ENCODE data around the gene AURKB. TPM values are rescaled to one million over a fixed set of nuclear protein-coding genes. Genes with fewer than 3 reads are reported as not detected.

AURKB gene
- total and polyA plus RNA-seq, 4 donors, result 2.1 to 5.7 (median 3.7) TPM

DNA sequence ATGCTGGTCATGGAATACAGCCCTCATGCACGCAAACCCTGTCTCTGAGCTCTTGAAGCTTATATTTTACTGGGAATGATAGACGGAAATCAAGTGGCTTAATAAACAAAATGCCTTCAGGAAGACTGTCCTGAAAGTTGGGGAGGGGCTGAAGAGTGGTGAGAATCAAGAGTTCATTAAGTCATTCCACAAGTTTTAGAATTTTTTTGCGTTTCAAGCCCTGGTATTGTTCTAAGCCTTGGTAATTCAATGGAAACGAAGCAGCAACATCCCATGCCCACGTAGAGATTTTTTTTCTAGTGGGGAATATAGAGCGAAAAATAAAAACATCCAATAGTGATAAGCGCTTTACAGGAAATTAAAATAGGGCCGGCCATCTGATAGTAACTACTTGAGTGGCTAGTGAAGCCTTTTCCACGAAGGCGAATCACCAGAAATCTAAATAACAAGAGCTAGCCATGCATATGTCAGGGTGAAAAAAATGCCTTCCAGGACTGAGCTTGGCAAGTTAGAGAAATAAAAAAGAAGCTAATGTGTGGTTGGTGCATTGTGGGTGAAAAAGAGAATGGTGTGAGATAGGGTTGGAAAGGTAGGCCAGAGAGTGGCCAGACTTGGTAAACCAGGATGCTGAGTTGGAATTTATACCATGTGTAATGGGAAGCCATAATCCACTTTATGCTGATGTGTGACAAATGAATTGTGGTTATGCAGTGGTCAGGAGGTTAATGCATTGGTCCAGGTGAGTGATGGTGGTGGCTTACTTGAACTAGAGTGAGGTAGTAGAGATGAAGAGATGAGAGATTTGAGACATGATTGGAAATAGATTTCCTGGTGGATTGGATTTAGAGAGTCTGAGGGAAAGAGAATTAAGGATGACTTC lies 39.5 kb upstream of the AURKB start:
- 13 to 18% methylated on average over 10 of the region's 10 CpGs for WGBS, 2 donors
- peaks cover 0 to 10% (median 4%) of the 10 kb centered on the region in 5 donors for H3K4me1 ChIP-seq (ENCODE audit: control insufficient read depth in 5 of 5, insufficient read depth in 5 of 5, low read length in 5 of 5)
- H3K27me3 ChIP-seq (ENCODE audit: control insufficient read depth in 3 of 3, insufficient read depth in 3 of 3, low read length in 2 of 3), result no peaks in the 10 kb centered on the region
- no peaks in the 10 kb centered on the region for H3K9me3 ChIP-seq (ENCODE audit: control insufficient read depth in 4 of 4, insufficient read depth in 3 of 4, low read length in 3 of 4)
- H3K36me3 ChIP-seq (ENCODE audit: control insufficient read depth in 4 of 4, insufficient read depth in 4 of 4, low read length in 4 of 4), result peaks cover 0 to 9% (median 7%) of the 10 kb centered on the region in 4 donors
- DNase-seq, result no peak
- peak overlapping the region; percentile 87 for H3K4me3 ChIP-seq
- peak overlapping the region; percentile 78 to 97 for H3K27ac ChIP-seq (ENCODE audit: low read depth in 1 of 2, low read length in 1 of 2)
- TF ChIP-seq, protein P1, sequence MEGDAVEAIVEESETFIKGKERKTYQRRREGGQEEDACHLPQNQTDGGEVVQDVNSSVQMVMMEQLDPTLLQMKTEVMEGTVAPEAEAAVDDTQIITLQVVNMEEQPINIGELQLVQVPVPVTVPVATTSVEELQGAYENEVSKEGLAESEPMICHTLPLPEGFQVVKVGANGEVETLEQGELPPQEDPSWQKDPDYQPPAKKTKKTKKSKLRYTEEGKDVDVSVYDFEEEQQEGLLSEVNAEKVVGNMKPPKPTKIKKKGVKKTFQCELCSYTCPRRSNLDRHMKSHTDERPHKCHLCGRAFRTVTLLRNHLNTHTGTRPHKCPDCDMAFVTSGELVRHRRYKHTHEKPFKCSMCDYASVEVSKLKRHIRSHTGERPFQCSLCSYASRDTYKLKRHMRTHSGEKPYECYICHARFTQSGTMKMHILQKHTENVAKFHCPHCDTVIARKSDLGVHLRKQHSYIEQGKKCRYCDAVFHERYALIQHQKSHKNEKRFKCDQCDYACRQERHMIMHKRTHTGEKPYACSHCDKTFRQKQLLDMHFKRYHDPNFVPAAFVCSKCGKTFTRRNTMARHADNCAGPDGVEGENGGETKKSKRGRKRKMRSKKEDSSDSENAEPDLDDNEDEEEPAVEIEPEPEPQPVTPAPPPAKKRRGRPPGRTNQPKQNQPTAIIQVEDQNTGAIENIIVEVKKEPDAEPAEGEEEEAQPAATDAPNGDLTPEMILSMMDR (IDR thresholded peaks at IDR 0.05; ENCODE audit: control extremely low read depth, extremely low read depth), result no peak
- no peak for ATAC-seq (ENCODE audit: insufficient read depth, low FRiP score)
- H3K9ac ChIP-seq (ENCODE audit: insufficient read depth in 1 of 2, low read length in 2 of 2), result peak overlapping the region; percentile 74 to 94

DNA sequence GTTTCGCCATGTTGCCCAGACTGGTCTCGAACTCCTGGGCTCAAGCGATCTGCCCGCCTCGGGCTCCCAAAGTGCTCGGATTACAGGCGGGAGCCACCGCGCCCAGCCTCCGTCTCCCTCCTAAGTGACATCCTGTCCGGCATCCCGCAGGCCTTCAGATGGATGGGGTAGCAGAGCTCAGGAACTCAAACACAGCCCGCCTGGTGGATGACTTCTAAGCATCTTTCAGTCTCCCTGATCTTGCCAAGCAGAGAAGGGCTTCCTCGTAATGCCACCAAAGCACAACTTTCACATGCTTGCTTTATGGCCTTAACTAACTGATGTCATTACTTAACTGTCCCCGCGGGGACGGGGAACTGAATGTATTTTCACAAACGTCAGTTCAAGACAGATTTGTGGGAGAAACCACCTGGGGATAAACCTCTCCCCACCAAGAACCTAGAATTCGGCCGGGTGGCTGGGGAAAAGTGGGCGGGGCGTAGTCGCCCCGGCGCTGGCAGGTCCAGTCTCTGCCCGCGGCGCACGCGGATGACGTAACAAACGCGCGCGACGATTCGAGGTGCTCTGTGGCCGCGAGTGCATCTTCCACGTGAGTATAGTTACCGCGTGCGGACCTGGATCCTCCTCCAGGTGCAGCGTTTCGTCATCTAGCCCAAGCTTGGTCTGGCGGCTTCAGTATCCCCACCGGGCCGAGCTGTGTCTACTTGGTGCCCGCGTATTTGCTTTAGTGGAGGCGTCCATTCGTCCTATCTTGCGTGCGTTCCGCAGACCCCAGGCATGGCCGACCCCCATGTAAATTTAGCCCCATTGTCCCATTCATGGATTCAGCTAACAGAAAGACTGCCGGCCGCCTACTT lies 38.6 kb upstream of the AURKB start, which contains the start of gene PFAS:
Gene PFAS, plus strand, starts transcription at position 539 of the 857 bp plus-strand sequence. CDS start 4,649 bp downstream, outside the sequence.
- peak; percentile 96 for DNase-seq
- Histone ChIP-seq H3K36me3 (ENCODE audit: control insufficient read depth in 4 of 4, insufficient read depth in 4 of 4, low read length in 4 of 4) (peaks cover 0 to 6% (median 3%) of the 10 kb centered on the region in 4 donors), H3K4me3 (peak within 1 kb of the TSS; percentile 87), H3K9me3 (ENCODE audit: control insufficient read depth in 4 of 4, insufficient read depth in 3 of 4, low read length in 3 of 4) (no peaks in the 10 kb centered on the region), H3K9ac (ENCODE audit: insufficient read depth in 1 of 2, low read length in 2 of 2) (peak within 1 kb of the TSS; percentile 74 to 94), H3K4me1 (ENCODE audit: control insufficient read depth in 5 of 5, insufficient read depth in 5 of 5, low read length in 5 of 5) (peaks cover 0 to 10% (median 4%) of the 10 kb centered on the region in 5 donors), H3K27me3 (ENCODE audit: control insufficient read depth in 3 of 3, insufficient read depth in 3 of 3, low read length in 2 of 3) (no peaks in the 10 kb centered on the region), H3K27ac (ENCODE audit: low read depth in 1 of 2, low read length in 1 of 2) (peak within 1 kb of the TSS; percentile 94 to 97)
- WGBS, 2 donors, result 0 to 1% methylated on average over 58 of the region's 58 CpGs
- TF ChIP-seq, protein P1 (IDR thresholded peaks at IDR 0.05; ENCODE audit: control extremely low read depth, extremely low read depth), result no peak
- ATAC-seq (ENCODE audit: insufficient read depth, low FRiP score), result peak; percentile 76

DNA sequence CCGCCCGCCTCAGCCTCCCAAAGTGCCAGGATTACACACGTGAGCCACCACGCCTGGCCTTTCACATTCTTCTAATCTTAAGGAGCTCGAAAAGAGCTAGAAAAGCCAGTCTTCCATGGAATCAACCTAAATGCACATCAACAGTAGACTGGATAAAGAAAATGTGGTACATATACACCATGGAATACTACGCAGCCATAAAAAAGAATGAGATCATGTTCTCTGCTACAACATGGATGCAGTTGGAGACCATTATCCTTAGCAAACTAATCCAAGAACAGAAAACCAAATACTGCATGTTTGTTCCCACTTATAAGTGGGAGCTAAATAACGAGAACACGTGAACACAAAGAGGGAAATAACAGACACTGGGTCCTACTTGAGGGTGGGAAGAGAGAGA lies 34.4 kb upstream of the AURKB start:
- no peaks in the 10 kb centered on the region for H3K27me3 ChIP-seq (ENCODE audit: control insufficient read depth in 3 of 3, insufficient read depth in 3 of 3, low read length in 2 of 3)
- H3K4me3 ChIP-seq, result no peak overlapping the region
- peaks cover 0 to 5% (median 2%) of the 10 kb centered on the region in 5 donors for H3K4me1 ChIP-seq (ENCODE audit: control insufficient read depth in 5 of 5, insufficient read depth in 5 of 5, low read length in 5 of 5)
- peaks cover 0 to 8% (median 5%) of the 10 kb centered on the region in 4 donors for H3K36me3 ChIP-seq (ENCODE audit: control insufficient read depth in 4 of 4, insufficient read depth in 4 of 4, low read length in 4 of 4)
- WGBS, 2 donors, result 98 to 99% methylated on average over 8 of the region's 8 CpGs
- H3K9ac ChIP-seq (ENCODE audit: insufficient read depth in 1 of 2, low read length in 2 of 2), result no peak overlapping the region
- no peak for ATAC-seq (ENCODE audit: insufficient read depth, low FRiP score)
- no peak for DNase-seq
- TF ChIP-seq, protein P1 (IDR thresholded peaks at IDR 0.05; ENCODE audit: control extremely low read depth, extremely low read depth), result no peak
- H3K9me3 ChIP-seq (ENCODE audit: control insufficient read depth in 4 of 4, insufficient read depth in 3 of 4, low read length in 3 of 4), result no peaks in the 10 kb centered on the region
- no peak overlapping the region for H3K27ac ChIP-seq (ENCODE audit: low read depth in 1 of 2, low read length in 1 of 2)
